K562 (cell line): ENCODE measurements around the gene ITSN1. TPM values are rescaled to one million over a fixed set of nuclear protein-coding genes. Genes with fewer than 3 reads are reported as not detected.

Experiments
- CHD1 ChIP-seq: fragments of 200-600 bp; sonication (generic); IDR thresholded peaks from one replicate; pipeline ENCODE4 v1.6.1; 2012; ENCODE audit warnings: mild to moderate bottlenecking, moderate library complexity, low read length, inconsistent platforms
- ILK ChIP-seq: fragments of 450-650 bp; IDR thresholded peaks from 2 replicates; pipeline ENCODE4 v1.6.1; 2016; ENCODE audit warnings: missing genetic modification characterization, low read depth, mild to moderate bottlenecking, missing compliant biosample characterization, moderate library complexity, borderline replicate concordance
- RBBP5 ChIP-seq: fragments of 200-600 bp; sonication (generic); IDR thresholded peaks from 2 replicates; pipeline ENCODE4 v1.6.1; 2012; ENCODE audit warnings: borderline replicate concordance, mild to moderate bottlenecking, low read length, control low read depth, inconsistent platforms; ENCODE audit not compliant: insufficient read depth, poor library complexity, severe bottlenecking
- polyA plus RNA-seq, 8 experiments: library from polyadenylated mRNA; depleted of rRNA in 4 of 8; stranded (reverse) in 5 of 8; unstranded in 3 of 8; fragments of >200 nt; fragmentation: Nextera tagmentation in 2 of 8; fragmentation: Illumina TruSeq in 1 of 8; extraction: Ambion mirVana in 2 of 8; extraction: Trizol in 1 of 8; gene quantifications; 2 replicates each; pipeline versions ENCODE4 v1.2.1 to v1.2.3, GENCODE V29; 2011 to 2014; ENCODE audit warnings: inconsistent platforms in 1 of 8, missing spikeins in 1 of 8
- total RNA-seq, 7 experiments: library from RNA; depleted of rRNA in 6 of 7; stranded (reverse); fragments of >200 nt in 6 of 7; fragmentation: Illumina TruSeq in 2 of 7; extraction: Trizol in 2 of 7; gene quantifications; 2 replicates each; pipeline versions ENCODE4 v1.2.1 to v1.2.3, GENCODE V29; 2011 to 2021; ENCODE audit warnings: low replicate concordance in 1 of 7
- TF ChIP-seq, protein P1 (sequence below), 2 experiments: fragments of 450-650 bp in 1 of 2; sonication (generic) in 1 of 2; formaldehyde crosslinking in 1 of 2; IDR thresholded peaks; 2 replicates each; pipeline versions ENCODE4 v1.7.1 to v1.9.0; 2016 to 2022; ENCODE audit warnings: inconsistent platforms in 1 of 2, mild to moderate bottlenecking in 1 of 2, missing genetic modification reagents in 1 of 2
- TF ChIP-seq, protein P2 (sequence below), 2 experiments: fragments of 450-650 bp; formaldehyde crosslinking in 1 of 2; IDR thresholded peaks; 2 replicates each; pipeline versions ENCODE4 v1.4.0 to v1.6.1; 2014 to 2020; ENCODE audit warnings: mild to moderate bottlenecking in 2 of 2, borderline replicate concordance in 1 of 2, low read depth in 1 of 2

ITSN1 gene
- total and polyA plus RNA-seq, 9 of the 15 experiments (the other 6 are each of a cell fraction or from before 2014, with no cell fraction given) = 1.1 to 12.6 (median 4.8) TPM

- TF ChIP-seq, protein P1, sequence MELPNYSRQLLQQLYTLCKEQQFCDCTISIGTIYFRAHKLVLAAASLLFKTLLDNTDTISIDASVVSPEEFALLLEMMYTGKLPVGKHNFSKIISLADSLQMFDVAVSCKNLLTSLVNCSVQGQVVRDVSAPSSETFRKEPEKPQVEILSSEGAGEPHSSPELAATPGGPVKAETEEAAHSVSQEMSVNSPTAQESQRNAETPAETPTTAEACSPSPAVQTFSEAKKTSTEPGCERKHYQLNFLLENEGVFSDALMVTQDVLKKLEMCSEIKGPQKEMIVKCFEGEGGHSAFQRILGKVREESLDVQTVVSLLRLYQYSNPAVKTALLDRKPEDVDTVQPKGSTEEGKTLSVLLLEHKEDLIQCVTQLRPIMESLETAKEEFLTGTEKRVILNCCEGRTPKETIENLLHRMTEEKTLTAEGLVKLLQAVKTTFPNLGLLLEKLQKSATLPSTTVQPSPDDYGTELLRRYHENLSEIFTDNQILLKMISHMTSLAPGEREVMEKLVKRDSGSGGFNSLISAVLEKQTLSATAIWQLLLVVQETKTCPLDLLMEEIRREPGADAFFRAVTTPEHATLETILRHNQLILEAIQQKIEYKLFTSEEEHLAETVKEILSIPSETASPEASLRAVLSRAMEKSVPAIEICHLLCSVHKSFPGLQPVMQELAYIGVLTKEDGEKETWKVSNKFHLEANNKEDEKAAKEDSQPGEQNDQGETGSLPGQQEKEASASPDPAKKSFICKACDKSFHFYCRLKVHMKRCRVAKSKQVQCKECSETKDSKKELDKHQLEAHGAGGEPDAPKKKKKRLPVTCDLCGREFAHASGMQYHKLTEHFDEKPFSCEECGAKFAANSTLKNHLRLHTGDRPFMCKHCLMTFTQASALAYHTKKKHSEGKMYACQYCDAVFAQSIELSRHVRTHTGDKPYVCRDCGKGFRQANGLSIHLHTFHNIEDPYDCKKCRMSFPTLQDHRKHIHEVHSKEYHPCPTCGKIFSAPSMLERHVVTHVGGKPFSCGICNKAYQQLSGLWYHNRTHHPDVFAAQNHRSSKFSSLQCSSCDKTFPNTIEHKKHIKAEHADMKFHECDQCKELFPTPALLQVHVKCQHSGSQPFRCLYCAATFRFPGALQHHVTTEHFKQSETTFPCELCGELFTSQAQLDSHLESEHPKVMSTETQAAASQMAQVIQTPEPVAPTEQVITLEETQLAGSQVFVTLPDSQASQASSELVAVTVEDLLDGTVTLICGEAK (IDR thresholded peaks at IDR 0.05) = 0 out of 2 replicates have a peak, but pooled peaks have one; percentile 29
- TF ChIP-seq, protein P1 (CRISPR knock-in tag; IDR thresholded peaks at IDR 0.05) = no peak
- TF ChIP-seq RBBP5 (peak; percentile 84), ILK (no peak), CHD1 (peak; percentile 51)
- TF ChIP-seq, protein P2, sequence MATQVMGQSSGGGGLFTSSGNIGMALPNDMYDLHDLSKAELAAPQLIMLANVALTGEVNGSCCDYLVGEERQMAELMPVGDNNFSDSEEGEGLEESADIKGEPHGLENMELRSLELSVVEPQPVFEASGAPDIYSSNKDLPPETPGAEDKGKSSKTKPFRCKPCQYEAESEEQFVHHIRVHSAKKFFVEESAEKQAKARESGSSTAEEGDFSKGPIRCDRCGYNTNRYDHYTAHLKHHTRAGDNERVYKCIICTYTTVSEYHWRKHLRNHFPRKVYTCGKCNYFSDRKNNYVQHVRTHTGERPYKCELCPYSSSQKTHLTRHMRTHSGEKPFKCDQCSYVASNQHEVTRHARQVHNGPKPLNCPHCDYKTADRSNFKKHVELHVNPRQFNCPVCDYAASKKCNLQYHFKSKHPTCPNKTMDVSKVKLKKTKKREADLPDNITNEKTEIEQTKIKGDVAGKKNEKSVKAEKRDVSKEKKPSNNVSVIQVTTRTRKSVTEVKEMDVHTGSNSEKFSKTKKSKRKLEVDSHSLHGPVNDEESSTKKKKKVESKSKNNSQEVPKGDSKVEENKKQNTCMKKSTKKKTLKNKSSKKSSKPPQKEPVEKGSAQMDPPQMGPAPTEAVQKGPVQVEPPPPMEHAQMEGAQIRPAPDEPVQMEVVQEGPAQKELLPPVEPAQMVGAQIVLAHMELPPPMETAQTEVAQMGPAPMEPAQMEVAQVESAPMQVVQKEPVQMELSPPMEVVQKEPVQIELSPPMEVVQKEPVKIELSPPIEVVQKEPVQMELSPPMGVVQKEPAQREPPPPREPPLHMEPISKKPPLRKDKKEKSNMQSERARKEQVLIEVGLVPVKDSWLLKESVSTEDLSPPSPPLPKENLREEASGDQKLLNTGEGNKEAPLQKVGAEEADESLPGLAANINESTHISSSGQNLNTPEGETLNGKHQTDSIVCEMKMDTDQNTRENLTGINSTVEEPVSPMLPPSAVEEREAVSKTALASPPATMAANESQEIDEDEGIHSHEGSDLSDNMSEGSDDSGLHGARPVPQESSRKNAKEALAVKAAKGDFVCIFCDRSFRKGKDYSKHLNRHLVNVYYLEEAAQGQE (IDR thresholded peaks at IDR 0.05; ENCODE audit: borderline replicate concordance) = 0 out of 2 replicates have a peak, but pooled peaks have one; percentile 3
- TF ChIP-seq, protein P2 (CRISPR knock-in tag; IDR thresholded peaks at IDR 0.05; ENCODE audit: low read depth) = no peak
Observed at GRCh38 chr21:33642896-33643657, 776 bp downstream of the ITSN1 start (continued).
